Uterus (tissue), 2 donors: ENCODE measurements around the gene LRSAM1.

Source experiments
- CTCF ChIP-seq, 4 experiments: fragments of 200-600 bp in 2 of 4; fragments of 450-650 bp in 2 of 4; sonication (generic) in 2 of 4; IDR thresholded peaks; one replicate each; pipeline ENCODE4 v1.5.1; 2016 to 2019; ENCODE audit warnings: antibody characterized with exemption in 4 of 4, mild to moderate bottlenecking in 2 of 4, moderate library complexity in 1 of 4
- POLR2A ChIP-seq, 2 donors: fragments of 450-650 bp; IDR thresholded peaks; one replicate each; pipeline ENCODE4 v1.6.1; 2016; ENCODE audit warnings: antibody characterized with exemption in 2 of 2, mild to moderate bottlenecking in 1 of 2, moderate library complexity in 1 of 2

GRCh38 chr9:127447416-127448111, 3.7 kb upstream of the LRSAM1 start:
- TF ChIP-seq CTCF (IDR thresholded peaks at IDR 0.05) (no peak), POLR2A (IDR thresholded peaks at IDR 0.05) (no peak)
